Peyer's patch (tissue), 4 donors: ENCODE measurements around the gene TBRG1. TPM values are rescaled to one million over a fixed set of nuclear protein-coding genes. Genes with fewer than 3 reads are reported as not detected.

ENCODE experiments used
- DNase-seq, 3 donors: peaks; one replicate each; pipeline ENCODE4 v3.0.0-alpha.2; 2017 to 2019
- H3K27ac ChIP-seq, 4 donors: fragments of 200-600 bp; sonication (generic); one replicate each; pipeline ENCODE4 v1.5.1; 2016 to 2019
- H3K27me3 ChIP-seq, 2 donors: fragments of 200-600 bp; sonication (generic); one replicate each; pipeline ENCODE4 v1.5.1; 2019
- H3K36me3 ChIP-seq, 3 donors: fragments of 200-600 bp; sonication (generic); one replicate each; pipeline ENCODE4 v1.5.1; 2016 to 2019
- H3K4me1 ChIP-seq, 4 donors: fragments of 200-600 bp; sonication (generic); one replicate each; pipeline ENCODE4 v1.5.1; 2016 to 2019
- H3K4me3 ChIP-seq, 4 donors: fragments of 200-600 bp; sonication (generic); 1 replicate in 3 of 4; 2 replicates in 1 of 4; pipeline ENCODE4 v1.5.1; 2016 to 2019; ENCODE audit warnings: mild to moderate bottlenecking in 1 of 4
- H3K9me3 ChIP-seq, 4 donors: fragments of 200-600 bp; sonication (generic); one replicate each; pipeline ENCODE4 v1.5.1; 2016 to 2019; ENCODE audit warnings: mild to moderate bottlenecking in 1 of 4
- CTCF ChIP-seq, 6 experiments: fragments of 450-650 bp in 4 of 6; fragments of 200-600 bp in 2 of 6; sonication (generic) in 1 of 6; IDR thresholded peaks; one replicate each; pipeline ENCODE4 v1.5.1; 2017 to 2019; ENCODE audit warnings: antibody characterized with exemption in 6 of 6, mild to moderate bottlenecking in 3 of 6, moderate library complexity in 1 of 6
- POLR2A ChIP-seq, 2 donors: fragments of 450-650 bp; IDR thresholded peaks; one replicate each; pipeline ENCODE4 v1.5.1; 2017; ENCODE audit warnings: antibody characterized with exemption in 2 of 2, mild to moderate bottlenecking in 2 of 2, moderate library complexity in 2 of 2
- small RNA-seq, 2 donors: library from RNA; depleted of rRNA; stranded (forward); fragments of <200 nt; gene quantifications; one replicate each; pipeline ENCODE3, GENCODE V24; 2016
- total RNA-seq, 4 donors: library from RNA; depleted of rRNA; stranded (reverse); fragments of >200 nt; gene quantifications; one replicate each; pipeline ENCODE4 v1.1.0, GENCODE V29; 2016

The TBRG1 gene
- total RNA-seq, 4 donors from 2014 or later = 35.9 to 79.2 (median 55.7) TPM

- H3K36me3 ChIP-seq = no peaks in the 10 kb centered on the region
- H3K4me1 ChIP-seq = peaks cover 0 to 3% (median 0%) of the 10 kb centered on the region in 4 donors
- no peak overlapping the region for H3K4me3 ChIP-seq
- no peak for DNase-seq
- peaks cover 0 to 4% (median 0%) of the 10 kb centered on the region in 4 donors for H3K9me3 ChIP-seq
- H3K27me3 ChIP-seq = no peaks in the 10 kb centered on the region
- TF ChIP-seq POLR2A (IDR thresholded peaks at IDR 0.05) (no peak), CTCF (IDR thresholded peaks at IDR 0.05) (no peak)
- H3K27ac ChIP-seq = no peak overlapping the region
Measured at GRCh38 chr11:124678416-124678815, 55.8 kb downstream of the TBRG1 start.

GRCh38 chr11:124681421-124681820 is 58.8 kb downstream of the TBRG1 start:
- no peaks in the 10 kb centered on the region for H3K36me3 ChIP-seq
- H3K4me3 ChIP-seq = no peak overlapping the region
- no peaks in the 10 kb centered on the region for H3K27me3 ChIP-seq
- no peak overlapping the region for H3K27ac ChIP-seq
- no peak for DNase-seq
- TF ChIP-seq CTCF (IDR thresholded peaks at IDR 0.05) (no peak), POLR2A (IDR thresholded peaks at IDR 0.05) (no peak)
- H3K9me3 ChIP-seq = peaks cover 0 to 4% (median 0%) of the 10 kb centered on the region in 4 donors
- H3K4me1 ChIP-seq = no peaks in the 10 kb centered on the region

- Histone ChIP-seq H3K27me3 (no peaks in the 10 kb centered on the region), H3K9me3 (peaks cover 0 to 4% (median 0%) of the 10 kb centered on the region in 4 donors), H3K4me3 (no peak overlapping the region), H3K4me1 (no peaks in the 10 kb centered on the region), H3K27ac (no peak overlapping the region), H3K36me3 (no peaks in the 10 kb centered on the region)
- TF ChIP-seq CTCF (IDR thresholded peaks at IDR 0.05) = no peak
- TF ChIP-seq POLR2A (IDR thresholded peaks at IDR 0.05) = no peak
- no peak for DNase-seq
Measured at GRCh38 chr11:124682443-124682842, 59.8 kb downstream of the TBRG1 start.

Small RNA genes within 50 kb of the gene (small RNA-seq; reads per million reads assigned to genes)
- gene RNA5SP352 = 0 reads per million in 2 donors

Other genes starting within 250 kb of the TBRG1 start
- gene OR8B2, start 238.4 kb upstream of the TBRG1 start, total RNA-seq = not detected
- gene OR8B3, start 223.8 kb upstream of the TBRG1 start, total RNA-seq = not detected
- not detected for gene OR8B4, start 198.0 kb upstream of the TBRG1 start, total RNA-seq
- gene OR8B8, start 177.2 kb upstream of the TBRG1 start, total RNA-seq = not detected
- gene OR8B12, start 79.2 kb upstream of the TBRG1 start, total RNA-seq = not detected
- gene OR8A1, start 52.9 kb upstream of the TBRG1 start, total RNA-seq = not detected
- gene PANX3, start 11.4 kb upstream of the TBRG1 start, total RNA-seq = not detected
- 10 to 100 TPM in 3 of 4 donors, 1 to 10 TPM in 1; 9.9 to 88.8 (median 50.8) TPM for gene SIAE, start 50.9 kb downstream of the TBRG1 start, total RNA-seq
- gene SPA17, start 51.0 kb downstream of the TBRG1 start, total RNA-seq = 1 to 10 TPM in 2 of 4 donors, under 1 TPM in 1, not detected in 1; 0.88 to 3.6 (median 1.1) TPM
- 10 to 100 TPM in 1 of 4 donors, under 1 TPM in 1, not detected in 2; 0.67 to 10.7 TPM for gene NRGN, start 117.1 kb downstream of the TBRG1 start, total RNA-seq
- gene VSIG2, start 129.4 kb downstream of the TBRG1 start, total RNA-seq = not detected
- 10 to 100 TPM in 1 of 4 donors, 1 to 10 TPM in 3; 1.2 to 11.1 (median 6.6) TPM for gene ESAM, start 139.4 kb downstream of the TBRG1 start, total RNA-seq
- gene MSANTD2, start 177.5 kb downstream of the TBRG1 start, total RNA-seq = 10 to 100 TPM; 16.5 to 33.8 (median 17.3) TPM
- gene ROBO3, start 242.6 kb downstream of the TBRG1 start, total RNA-seq = 10 to 100 TPM in 2 of 4 donors, 1 to 10 TPM in 2; 3.6 to 49.5 (median 16.1) TPM